GM12892 (cell line): ENCODE data around the gene SELL.

ENCODE experiments used
- POLR2A ChIP-seq: IDR thresholded peaks from 2 replicates; pipeline ENCODE4 v1.6.1; 2011; ENCODE audit warnings: low read depth, low read length, control low read depth
- POLR2AphosphoS5 ChIP-seq: IDR thresholded peaks from 2 replicates; pipeline ENCODE4 v1.6.1; 2011; ENCODE audit warnings: low read depth, low read length, control low read depth
- TAF1 ChIP-seq: IDR thresholded peaks from 2 replicates; pipeline ENCODE4 v1.6.1; 2011; ENCODE audit warnings: low read depth, mild to moderate bottlenecking, control low read depth, low read length, borderline replicate concordance

GRCh38 chr1:169682071-169682470 lies 29.3 kb downstream of the SELL start:
- TF ChIP-seq TAF1 (no peak), POLR2A (no peak), POLR2AphosphoS5 (no peak)
